K562 (cell line): ENCODE results near the gene CUTA. TPM values are rescaled to one million over a fixed set of nuclear protein-coding genes. Genes with fewer than 3 reads are reported as not detected.

Source experiments
- BMI1 ChIP-seq: fragments of 150-350 bp; IDR thresholded peaks from 2 replicates; pipeline ENCODE4 v1.6.1; 2014; ENCODE audit warnings: low read length
- CHD4 ChIP-seq: fragments of 200-600 bp; sonication (generic); IDR thresholded peaks from 3 replicates; pipeline ENCODE4 v1.6.1; 2012; ENCODE audit warnings: low read depth, mild to moderate bottlenecking, mixed read lengths, low read length, inconsistent platforms; ENCODE audit not compliant: insufficient read depth, insufficient replicate concordance, poor library complexity, severe bottlenecking
- CREB5 ChIP-seq: fragments of 250-450 bp; sonication (Bioruptor Pico); IDR thresholded peaks from 2 replicates; pipeline ENCODE4 v1.5.0; 2020; ENCODE audit warnings: mild to moderate bottlenecking
- EHMT2 ChIP-seq: fragments of 450-650 bp; IDR thresholded peaks from 2 replicates; pipeline ENCODE4 v1.6.1; 2018; ENCODE audit warnings: antibody characterized with exemption
- GMEB1 ChIP-seq: fragments of 250-450 bp; sonication (Bioruptor Pico); IDR thresholded peaks from 2 replicates; pipeline ENCODE4 v1.4.0; 2020; ENCODE audit warnings: mild to moderate bottlenecking
- MBD2 ChIP-seq: sonication (generic); IDR thresholded peaks from 2 replicates; pipeline ENCODE4 v1.6.1; 2016; ENCODE audit warnings: low read depth, borderline replicate concordance
- MIER1 ChIP-seq: fragments of 450-650 bp; IDR thresholded peaks from 2 replicates; pipeline ENCODE4 v1.6.1; 2016; ENCODE audit warnings: antibody characterized with exemption, mild to moderate bottlenecking, low read depth
- NCOR1 ChIP-seq: fragments of 450-650 bp; IDR thresholded peaks from 2 replicates; pipeline ENCODE4 v1.6.1; 2016; ENCODE audit warnings: mild to moderate bottlenecking, moderate library complexity
- PRPF4 ChIP-seq: fragments of 200-400 bp; formaldehyde crosslinking; IDR thresholded peaks from one replicate; pipeline ENCODE4 v1.6.1; 2017; ENCODE audit warnings: low read length, low read depth, mild to moderate bottlenecking; ENCODE audit not compliant: insufficient read depth, poor library complexity, severe bottlenecking
- RBFOX2 ChIP-seq: fragments of 200-400 bp; formaldehyde crosslinking; IDR thresholded peaks from 2 replicates; pipeline ENCODE4 v1.6.1; 2017; ENCODE audit warnings: low read depth, mild to moderate bottlenecking, low read length, moderate library complexity
- RUNX1 ChIP-seq: sonication (generic); IDR thresholded peaks from 2 replicates; pipeline ENCODE4 v1.6.1; 2016; ENCODE audit warnings: antibody characterized with exemption, low read depth
- TAF9B ChIP-seq: fragments of 450-650 bp; IDR thresholded peaks from 2 replicates; pipeline ENCODE4 v1.6.1; 2018; ENCODE audit warnings: mild to moderate bottlenecking; ENCODE audit not compliant: partially characterized antibody
- THRB ChIP-seq: fragments of 450-650 bp; formaldehyde crosslinking; conservative IDR thresholded peaks from 2 replicates; pipeline ENCODE4 v1.4.0; 2022; ENCODE audit warnings: mild to moderate bottlenecking, missing genetic modification characterization
- UBTF ChIP-seq, 2 experiments: IDR thresholded peaks; 2 replicates each; pipeline ENCODE4 v1.6.1; 2012; ENCODE audit warnings: improper control_type of control experiment in 2 of 2, low read depth in 2 of 2, low read length in 2 of 2, borderline replicate concordance in 1 of 2
- XRCC5 ChIP-seq: fragments of 200-400 bp; formaldehyde crosslinking; IDR thresholded peaks from 2 replicates; pipeline ENCODE4 v1.6.1; 2017; ENCODE audit warnings: low read depth, mild to moderate bottlenecking, low read length
- ZNF395 ChIP-seq: fragments of 200-800 bp; sonication (Bioruptor generic); IDR thresholded peaks from 2 replicates; pipeline ENCODE4 v1.6.1; 2017; ENCODE audit warnings: missing genetic modification characterization, missing compliant biosample characterization
- ZNF76 ChIP-seq: fragments of 250-450 bp; sonication (Bioruptor Pico); IDR thresholded peaks from 2 replicates; pipeline ENCODE4 v1.4.0; 2020; ENCODE audit warnings: mild to moderate bottlenecking, moderate library complexity, borderline replicate concordance
- polyA plus RNA-seq, 8 experiments: library from polyadenylated mRNA; depleted of rRNA in 4 of 8; stranded (reverse) in 5 of 8; unstranded in 3 of 8; fragments of >200 nt; fragmentation: Nextera tagmentation in 2 of 8; fragmentation: Illumina TruSeq in 1 of 8; extraction: Ambion mirVana in 2 of 8; extraction: Trizol in 1 of 8; gene quantifications; 2 replicates each; pipeline versions ENCODE4 v1.2.1 to v1.2.3, GENCODE V29; 2011 to 2014; ENCODE audit warnings: inconsistent platforms in 1 of 8, missing spikeins in 1 of 8
- total RNA-seq, 7 experiments: library from RNA; depleted of rRNA in 6 of 7; stranded (reverse); fragments of >200 nt in 6 of 7; fragmentation: Illumina TruSeq in 2 of 7; extraction: Trizol in 2 of 7; gene quantifications; 2 replicates each; pipeline versions ENCODE4 v1.2.1 to v1.2.3, GENCODE V29; 2011 to 2021; ENCODE audit warnings: low replicate concordance in 1 of 7

The CUTA gene
- total and polyA plus RNA-seq, 9 of the 15 experiments (the other 6 are each of a cell fraction or from before 2014, with no cell fraction given), result 166 to 682 (median 310) TPM

GRCh38 chr6:33454009-33454946 is 36.4 kb upstream of the CUTA start, which contains the start of gene ZBTB9 (continued):
- TF ChIP-seq MBD2, result peak; percentile 97
- no peak for TF ChIP-seq BMI1
- TF ChIP-seq CHD4, result no peak
- 0 out of 2 replicates have a peak, but pooled peaks have one; percentile 21 for TF ChIP-seq RUNX1
- TF ChIP-seq RBFOX2, result peak; percentile 93
- TF ChIP-seq XRCC5, result 0 out of 2 replicates have a peak, but pooled peaks have one; percentile 60
- TF ChIP-seq GMEB1 (CRISPR knock-in tag), result peak; percentile 74
- 0 out of 2 replicates have a peak, but pooled peaks have one; percentile 63 for TF ChIP-seq ZNF395 (CRISPR knock-in tag)
- no peak for TF ChIP-seq EHMT2
- TF ChIP-seq UBTF (IDR thresholded peaks at IDR 0.05; ENCODE audit: borderline replicate concordance in 1 of 2, low read depth in 2 of 2, low read length in 2 of 2), result peak; percentile 88 to 94; a peak in 3 of 4 replicates
- TF ChIP-seq PRPF4, result no peak
- TF ChIP-seq TAF9B, result peak; percentile 61
- 0 out of 2 replicates have a peak, but pooled peaks have one; percentile 5 for TF ChIP-seq NCOR1
- no peak for TF ChIP-seq ZNF76 (CRISPR knock-in tag)
- 0 out of 2 replicates have a peak, but pooled peaks have one; percentile 62 for TF ChIP-seq THRB (CRISPR knock-in tag)
- TF ChIP-seq MIER1, result 0 out of 2 replicates have a peak, but pooled peaks have one; percentile 24
- no peak for TF ChIP-seq CREB5 (CRISPR knock-in tag)
